ENCODE results near the gene KLHL42. TPM values are rescaled to one million over a fixed set of nuclear protein-coding genes. Genes with fewer than 3 reads are reported as not detected.

The KLHL42 gene
- total and polyA plus RNA-seq, 2 experiments from 2014 or later: 7.6 to 33.2 TPM

GRCh38 chr12:27822076-27822712 lies 42.2 kb downstream of the KLHL42 start:
- H3K9me2 ChIP-seq (ENCODE audit: insufficient read depth): no peaks in the 10 kb centered on the region
- H3K27me3 ChIP-seq (ENCODE audit: insufficient read depth): no peaks in the 10 kb centered on the region
- no peaks in the 10 kb centered on the region for H4K20me1 ChIP-seq (replicated peaks; ENCODE audit: insufficient read depth)
- no peak overlapping the region for H3K27ac ChIP-seq (ENCODE audit: low read depth)
- no peak overlapping the region for H3K4me3 ChIP-seq
- no peak overlapping the region for H3K4me3 Mint-ChIP-seq
- H3K36me3 ChIP-seq (ENCODE audit: insufficient read depth): no peaks in the 10 kb centered on the region
- no peaks in the 10 kb centered on the region for H3K4me1 ChIP-seq (ENCODE audit: insufficient read depth)
- H2AFZ ChIP-seq: peak overlapping the region; percentile 38; the same call in 1 of the 2 replicates
- ATAC-seq (no peak), DNase-seq (ENCODE audit: low spot score) (no peak)
- H3K4me2 ChIP-seq: no peak overlapping the region
- H3F3A ChIP-seq (replicated peaks; ENCODE audit: low read depth): no peaks in the 10 kb centered on the region
- peaks cover 9% of the 10 kb centered on the region for H3K9me3 Mint-ChIP-seq
- peaks cover 4% of the 10 kb centered on the region for H3K27me3 Mint-ChIP-seq (ENCODE audit: insufficient read depth, low read depth, poor library complexity)
- H3K27ac Mint-ChIP-seq: no peak overlapping the region
- no peaks in the 10 kb centered on the region; the same call in 2 of the 3 replicates for H3K4me1 Mint-ChIP-seq
- H3K36me3 Mint-ChIP-seq (ENCODE audit: low read depth): 0 out of 3 replicates have a peak, but pooled peaks cover 2% of the 10 kb centered on the region
- no peaks in the 10 kb centered on the region for H3K79me2 ChIP-seq (replicated peaks; ENCODE audit: insufficient read depth)
- TF ChIP-seq POLR2AphosphoS5 (IDR thresholded peaks at IDR 0.05; ENCODE audit: low read depth) (no peak), EZH2 (IDR thresholded peaks at IDR 0.05; ENCODE audit: low read depth, unreplicated experiment) (no peak), NANOG (IDR thresholded peaks at IDR 0.05; ENCODE audit: borderline replicate concordance) (no peak), EZH2phosphoT487 (IDR thresholded peaks at IDR 0.05; ENCODE audit: unreplicated experiment) (no peak), CREB1 (CRISPR knock-in tag; IDR thresholded peaks at IDR 0.05; ENCODE audit: low read depth) (no peak), REST (IDR thresholded peaks at IDR 0.05; ENCODE audit: unreplicated experiment) (no peak), ZNF462 (CRISPR knock-in tag; IDR thresholded peaks at IDR 0.05) (no peak), ZNF331 (CRISPR knock-in tag; IDR thresholded peaks at IDR 0.05; ENCODE audit: low read depth) (no peak), JUNB (IDR thresholded peaks at IDR 0.05; ENCODE audit: unreplicated experiment) (no peak), CTCF (conservative IDR thresholded peaks at IDR 0.05; ENCODE audit: low read depth in 2 of 2) (no peak), STAT1 (IDR thresholded peaks at IDR 0.05; ENCODE audit: unreplicated experiment) (no peak), ZNF114 (CRISPR knock-in tag; IDR thresholded peaks at IDR 0.05) (no peak), ETS1 (IDR thresholded peaks at IDR 0.05) (no peak)

All from GM23338 (cell line).